GM21723 (cell line): ENCODE measurements around the gene C5orf58.
"Not testable (repeated sequence)": the region's sequence is repeated elsewhere in the genome, so short reads cannot be mapped to it uniquely, and the experiment has no call there.

Source experiments
- ATAC-seq: cut with Tn5 transposase; IDR thresholded peaks from one replicate; pipeline ENCODE4 v1.9.1; 2021; ENCODE audit warnings: mild to moderate bottlenecking, moderate library complexity; ENCODE audit not compliant: unreplicated experiment

The C5orf58 gene

GRCh38 chr5:170223360-170223759 lies 9.4 kb upstream of the C5orf58 start:
- no peak for ATAC-seq

- ATAC-seq = no peak
These were observed 8.9 kb upstream of the C5orf58 start for GRCh38 chr5:170223906-170224305.

DNA sequence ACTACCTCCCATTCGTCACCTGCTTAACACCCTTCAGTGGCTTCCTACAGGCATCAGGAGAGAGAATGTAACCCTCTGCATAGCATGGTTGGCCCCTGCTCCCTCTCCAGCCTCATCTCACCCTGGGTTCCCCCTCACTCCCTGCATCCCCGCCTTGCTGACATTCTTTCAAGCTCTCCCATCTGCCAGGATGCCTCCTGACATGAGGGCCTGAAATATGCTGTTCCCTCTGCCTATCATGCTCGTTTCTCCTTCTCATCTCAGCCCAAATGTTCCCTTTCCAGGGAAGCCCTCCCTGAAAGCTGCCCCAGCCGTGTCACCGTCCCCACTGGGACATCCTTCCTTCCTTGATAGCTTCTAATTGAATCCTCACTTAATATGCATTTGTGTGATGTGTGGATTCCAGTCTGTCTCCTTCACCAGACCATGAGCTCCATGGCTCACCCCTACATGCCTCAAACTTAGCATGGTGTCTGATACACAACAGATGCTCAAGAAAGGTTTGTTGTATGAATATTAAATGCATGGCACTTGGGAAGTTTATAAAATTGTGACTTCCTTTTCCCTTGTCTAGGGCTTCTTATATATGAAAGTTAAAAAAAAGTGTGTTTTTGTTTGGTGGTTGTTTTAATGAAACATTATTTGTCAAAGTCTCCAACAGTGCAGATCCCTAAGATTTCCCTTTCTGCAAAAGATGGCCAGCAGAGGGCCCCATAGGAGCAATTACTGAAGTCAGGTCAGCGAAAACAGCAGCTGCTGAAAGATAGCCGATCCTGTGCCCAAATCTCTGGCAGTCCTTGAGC lies 7.3 kb upstream of the C5orf58 start:
- no peak for ATAC-seq

- no peak for ATAC-seq
These were observed 6.6 kb upstream of the C5orf58 start for GRCh38 chr5:170226129-170226615.

DNA sequence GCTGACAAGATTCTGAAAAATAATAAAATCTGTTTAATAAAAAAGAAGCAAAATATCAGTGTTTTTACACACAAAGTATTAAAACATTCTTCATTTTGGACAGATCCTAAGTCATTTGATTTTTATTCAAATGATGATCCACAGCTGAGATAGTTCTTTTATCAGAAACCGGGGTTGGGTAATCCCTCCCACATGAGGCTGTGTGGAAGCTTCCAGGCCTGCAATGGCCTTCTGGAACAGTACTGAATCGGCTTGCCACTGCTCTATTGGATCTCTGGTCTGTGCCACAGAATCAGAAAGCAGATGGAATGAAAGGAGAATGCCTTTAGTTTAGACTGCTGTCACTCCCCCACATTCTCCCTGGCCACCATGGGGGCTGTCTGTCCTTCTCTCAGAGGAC lies 6.1 kb upstream of the C5orf58 start:
- no peak for ATAC-seq

DNA sequence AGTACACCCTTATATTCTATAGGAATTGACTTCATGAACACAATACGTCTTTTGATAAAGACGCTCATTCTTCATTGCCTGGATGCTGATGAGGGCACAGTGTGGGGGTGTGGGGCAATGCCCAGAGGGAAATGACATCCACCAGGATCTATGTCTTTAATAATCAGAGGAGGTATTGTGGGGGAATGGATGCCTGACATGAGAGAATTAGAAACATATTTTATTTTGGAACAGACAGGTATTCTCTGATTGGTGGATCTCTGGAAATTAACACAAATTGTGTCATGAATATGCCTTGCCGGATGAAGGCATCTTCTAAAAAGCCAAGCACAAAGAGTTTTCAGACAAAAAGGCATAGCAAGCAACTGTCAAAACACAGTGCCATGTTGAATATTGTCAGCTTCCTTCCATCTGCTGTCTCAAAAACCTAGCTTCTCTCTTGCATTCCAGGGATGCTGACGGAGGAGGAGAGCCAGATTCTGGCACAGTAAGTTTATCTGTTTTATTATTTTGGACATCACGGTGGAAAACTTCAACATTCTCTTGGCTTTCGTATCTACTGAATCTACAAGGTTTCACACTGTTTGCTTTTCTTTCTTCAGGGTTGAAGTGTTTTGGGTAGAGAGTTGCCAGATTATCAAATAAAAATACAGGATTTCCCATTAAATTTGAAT lies 3.9 kb upstream of the C5orf58 start:
- no peak for ATAC-seq

DNA sequence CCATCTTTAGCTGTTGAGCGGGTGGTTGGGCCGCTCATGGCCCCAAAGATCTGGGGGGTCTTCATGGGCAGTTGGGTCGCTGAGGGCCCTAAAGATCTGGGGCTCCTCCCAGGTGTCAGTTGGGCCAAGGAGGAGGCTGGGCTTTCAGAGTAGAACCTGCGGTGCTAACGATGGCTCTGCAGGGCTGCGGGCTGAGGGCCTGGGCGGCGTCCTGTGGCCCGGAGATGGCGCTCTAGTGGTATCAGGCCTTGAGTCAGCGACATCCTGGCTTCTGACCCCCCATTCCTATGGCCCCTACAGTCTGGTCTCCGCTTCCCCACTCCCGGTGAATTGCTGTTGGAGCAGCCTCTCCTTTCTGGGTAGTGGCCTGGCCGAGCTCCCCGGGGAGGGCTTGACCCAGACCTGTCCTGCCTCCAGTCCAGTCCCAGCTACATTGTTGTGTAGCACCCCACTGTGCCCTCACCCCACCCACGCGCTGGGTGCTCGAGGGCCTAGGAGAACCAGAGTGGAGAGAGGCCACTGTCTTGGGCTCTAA lies 640 bp downstream of the C5orf58 start:
- ATAC-seq = no peak

- ATAC-seq = no peak
These were observed 3.4 kb downstream of the C5orf58 start for GRCh38 chr5:170235876-170236864.

DNA sequence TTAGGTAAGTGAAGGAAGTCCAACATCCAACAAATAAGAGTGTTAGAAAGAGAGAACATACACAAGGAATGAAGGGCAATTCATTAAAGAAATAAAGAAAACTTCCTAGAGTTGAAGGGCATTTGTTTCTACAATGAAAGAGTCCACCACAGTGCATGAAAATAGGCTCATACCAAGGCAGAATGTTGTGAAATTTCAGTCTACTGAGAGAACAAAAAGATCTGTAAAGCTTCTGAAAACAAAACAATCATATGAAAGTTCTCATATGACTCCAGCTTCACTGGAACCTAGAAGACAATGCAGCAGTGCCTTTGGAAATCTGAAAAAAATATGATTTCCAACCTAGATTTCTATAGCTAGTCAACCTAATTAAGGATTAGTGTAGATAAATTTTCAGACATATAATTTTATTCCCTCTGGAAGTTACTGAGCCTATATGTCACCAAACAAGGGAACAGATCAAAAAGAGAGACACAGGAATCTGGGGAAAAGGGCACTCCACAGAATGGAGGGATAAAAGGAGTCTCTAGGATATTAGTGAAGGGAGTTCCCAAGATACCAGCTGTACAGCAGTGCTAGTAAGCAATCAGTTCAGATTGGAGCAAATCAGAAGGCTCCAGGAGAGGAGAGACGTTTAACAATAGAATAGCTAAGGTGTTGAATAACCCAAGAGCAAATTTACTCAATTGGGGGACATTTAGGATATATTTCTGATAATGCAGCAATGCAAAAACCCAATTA lies 5.8 kb downstream of the C5orf58 start:
- ATAC-seq = no peak

GRCh38 chr5:170245436-170245835 lies 12.7 kb downstream of the C5orf58 start:
- not testable (repeated sequence) for ATAC-seq

- no peak for ATAC-seq
These were observed 13.5 kb downstream of the C5orf58 start for GRCh38 chr5:170246126-170246870.

DNA sequence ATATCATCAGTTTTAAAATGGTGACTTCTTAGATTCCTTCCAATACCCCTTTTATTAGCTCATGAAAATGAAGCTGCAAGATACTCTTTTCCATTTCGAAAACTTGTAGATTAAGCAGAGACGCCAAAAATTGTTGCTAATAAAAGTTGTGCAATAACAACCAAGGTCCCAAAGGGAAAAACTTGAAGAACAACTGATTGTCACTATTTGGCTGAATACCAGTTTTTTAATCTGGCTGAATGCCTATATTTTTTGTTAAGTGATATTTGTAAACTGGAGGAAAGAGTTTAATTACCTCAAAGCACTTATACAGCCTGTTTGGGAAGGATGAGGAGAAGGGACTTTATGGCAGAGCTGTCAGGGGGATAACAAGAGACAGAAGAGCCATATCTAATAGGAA lies 14.6 kb downstream of the C5orf58 start:
- ATAC-seq = no peak

DNA sequence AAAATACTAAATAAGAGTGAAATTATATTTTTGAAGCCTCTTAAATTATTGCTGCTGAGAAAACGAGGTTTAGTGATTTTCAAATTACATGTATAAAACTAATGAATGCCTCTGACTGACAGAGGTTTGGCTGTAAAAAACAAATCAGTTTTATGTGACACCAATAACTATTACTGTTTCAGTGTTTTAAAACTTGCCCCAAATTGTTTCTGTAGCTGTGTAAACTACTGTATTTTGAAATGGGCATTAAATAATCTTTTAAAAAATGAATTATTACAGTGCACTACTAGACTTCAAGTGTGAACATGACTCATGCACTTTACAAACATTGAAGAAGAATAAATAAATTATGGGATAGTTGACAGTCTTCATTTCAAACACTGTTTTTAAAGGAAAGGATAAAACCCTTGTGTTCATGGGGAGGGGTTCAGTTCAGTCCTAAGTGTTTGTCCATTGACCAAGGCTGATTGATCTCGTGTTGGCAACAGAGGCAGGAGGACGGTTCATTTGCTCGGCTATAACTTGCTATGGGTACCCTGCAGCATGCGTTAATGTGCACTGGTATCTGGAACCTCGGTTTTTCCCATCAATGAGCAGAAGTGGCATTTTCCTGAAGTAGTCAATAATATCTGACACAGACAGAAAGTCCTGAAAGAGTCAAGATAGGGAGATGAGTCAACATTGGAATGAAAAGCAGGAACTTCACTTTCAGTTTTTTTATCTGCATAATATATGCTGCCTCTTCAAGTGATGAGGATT lies 15.6 kb downstream of the C5orf58 start:
- ATAC-seq = no peak

DNA sequence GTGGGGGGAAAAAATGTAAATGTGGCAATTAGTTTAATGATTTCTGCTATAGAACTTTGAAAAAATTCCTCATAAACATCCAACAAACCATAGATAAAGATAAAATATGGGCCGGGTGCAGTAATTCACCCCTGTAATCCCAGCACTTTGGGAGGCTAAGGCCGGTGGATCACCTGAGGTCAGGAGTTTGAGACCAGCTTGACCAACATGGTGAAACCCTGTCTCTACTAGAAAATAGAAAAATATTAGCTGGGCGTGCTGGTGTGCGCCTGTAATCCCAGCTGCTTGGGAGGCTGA lies 16.1 kb downstream of the C5orf58 start:
- not testable (repeated sequence) for ATAC-seq

DNA sequence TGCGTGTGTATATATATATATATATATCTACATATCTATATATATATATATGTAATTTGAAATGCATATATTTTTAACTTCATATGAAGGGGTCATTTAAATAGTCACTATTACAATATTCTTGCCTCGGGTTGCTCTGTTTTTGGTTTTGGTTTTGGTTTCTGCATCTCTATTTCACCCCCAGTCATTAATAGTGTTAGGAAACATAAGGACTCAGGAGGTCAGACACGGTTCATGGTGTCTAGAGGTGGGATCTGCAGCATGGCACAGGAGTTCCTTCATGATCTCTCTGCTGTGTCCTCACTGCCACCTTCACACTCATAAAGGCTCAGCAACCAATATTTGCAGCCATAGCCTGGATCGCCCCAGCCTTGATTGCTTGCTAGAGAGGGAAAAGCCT lies 16.6 kb downstream of the C5orf58 start:
- ATAC-seq = no peak

DNA sequence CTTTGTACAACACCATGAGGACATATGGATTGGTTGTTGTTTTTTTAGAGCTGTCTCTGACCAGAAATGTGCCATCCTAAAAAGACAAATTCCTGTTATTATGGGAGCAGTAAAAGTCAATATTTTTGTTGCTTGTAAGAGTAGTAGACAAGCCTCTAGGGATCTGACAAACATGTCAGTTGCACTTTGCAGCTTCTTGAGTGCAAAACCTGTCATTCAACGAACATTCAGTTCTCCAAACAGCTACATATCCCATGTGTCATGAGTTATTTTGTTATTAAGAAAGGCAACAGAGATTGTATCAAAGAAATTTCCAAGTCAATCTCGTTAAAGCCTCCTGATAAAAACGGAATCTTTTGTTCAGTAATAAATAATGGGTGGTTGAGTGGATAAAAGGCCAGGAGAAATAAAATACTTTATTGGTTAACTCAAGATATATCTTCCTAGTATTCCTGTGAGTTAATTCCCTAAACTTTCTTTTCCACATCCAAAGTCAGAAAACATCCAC lies 18.1 kb downstream of the C5orf58 start:
- no peak for ATAC-seq

GRCh38 chr5:170251462-170251861 lies 18.7 kb downstream of the C5orf58 start:
- no peak for ATAC-seq

- no peak for ATAC-seq
These were observed 19.3 kb downstream of the C5orf58 start for GRCh38 chr5:170252109-170252508.
